ENCODE data around the gene CELF2.
"Not testable (repeated sequence)": the region's sequence is repeated elsewhere in the genome, so short reads cannot be mapped to it uniquely, and the experiment has no call there.

CELF2 gene

GRCh38 chr10:11344550-11344949 lies 326.9 kb downstream of the CELF2 start:
- TF ChIP-seq CTCF (IDR thresholded peaks at IDR 0.05; ENCODE audit: control extremely low read depth, extremely low read depth, low read depth, missing control alignments): no peak
- CTCF ChIA-PET: no interaction called here
- POLR2A ChIA-PET: no interaction called here
- no peak for DNase-seq (ENCODE audit: extremely low spot score)

- TF ChIP-seq CTCF (IDR thresholded peaks at IDR 0.05; ENCODE audit: control extremely low read depth, extremely low read depth, low read depth, missing control alignments): no peak
- ChIA-PET POLR2A (no interaction called here), CTCF (no interaction called here)
- no peak for DNase-seq (ENCODE audit: extremely low spot score)
Measured at GRCh38 chr10:11345224-11346054, 327.8 kb downstream of the CELF2 start.

DNA sequence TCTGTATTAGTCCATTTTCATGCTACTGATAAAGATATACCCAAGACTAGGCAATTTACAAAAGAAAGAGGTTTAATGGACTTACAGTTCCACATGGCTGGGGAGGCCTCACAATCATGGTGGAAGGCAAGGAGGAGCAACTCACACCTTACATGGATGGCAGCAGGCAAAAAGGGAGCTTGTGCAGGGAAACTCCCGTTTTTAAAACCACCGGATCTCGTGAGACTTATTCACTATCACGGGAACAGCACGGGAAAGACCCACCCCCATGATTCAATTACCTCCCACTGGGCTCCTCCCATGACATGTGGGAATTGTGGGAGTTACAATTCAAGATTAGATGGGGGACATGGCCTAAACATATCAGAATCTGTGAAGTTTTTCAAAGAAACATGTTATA lies 329.9 kb downstream of the CELF2 start:
- CTCF ChIA-PET: interaction anchor here (1.6 kb wide), 1 partner anchor 13 kb away, joined by 3 read pairs; no protein-coding TSS in a partner anchor
- POLR2A ChIA-PET; DNase-seq (ENCODE audit: extremely low spot score): not testable (repeated sequence)

DNA sequence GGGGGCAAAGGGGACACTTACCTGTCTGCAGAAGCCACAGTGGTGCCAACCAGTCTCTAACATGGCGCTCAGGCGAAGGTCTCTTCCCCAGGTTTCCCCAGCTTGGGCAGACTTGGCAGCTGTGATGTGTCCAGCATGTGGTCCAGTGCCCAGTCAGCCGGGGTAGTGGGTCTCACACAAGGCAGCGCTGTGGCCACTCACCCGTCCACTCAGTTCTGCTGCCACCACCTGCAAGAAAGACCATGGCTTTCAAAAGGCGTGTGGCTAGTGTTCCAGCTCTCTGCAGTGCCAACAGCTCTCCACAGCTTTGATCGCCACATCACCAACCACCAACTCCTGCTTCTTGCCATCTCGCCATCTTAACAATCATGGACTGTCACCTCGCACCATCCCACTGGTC lies 334.1 kb downstream of the CELF2 start:
- ChIA-PET POLR2A (no interaction called here), CTCF (no interaction called here)
- no peak for DNase-seq (ENCODE audit: extremely low spot score)
- no peak for TF ChIP-seq CTCF (IDR thresholded peaks at IDR 0.05; ENCODE audit: control extremely low read depth, extremely low read depth, low read depth, missing control alignments)

DNA sequence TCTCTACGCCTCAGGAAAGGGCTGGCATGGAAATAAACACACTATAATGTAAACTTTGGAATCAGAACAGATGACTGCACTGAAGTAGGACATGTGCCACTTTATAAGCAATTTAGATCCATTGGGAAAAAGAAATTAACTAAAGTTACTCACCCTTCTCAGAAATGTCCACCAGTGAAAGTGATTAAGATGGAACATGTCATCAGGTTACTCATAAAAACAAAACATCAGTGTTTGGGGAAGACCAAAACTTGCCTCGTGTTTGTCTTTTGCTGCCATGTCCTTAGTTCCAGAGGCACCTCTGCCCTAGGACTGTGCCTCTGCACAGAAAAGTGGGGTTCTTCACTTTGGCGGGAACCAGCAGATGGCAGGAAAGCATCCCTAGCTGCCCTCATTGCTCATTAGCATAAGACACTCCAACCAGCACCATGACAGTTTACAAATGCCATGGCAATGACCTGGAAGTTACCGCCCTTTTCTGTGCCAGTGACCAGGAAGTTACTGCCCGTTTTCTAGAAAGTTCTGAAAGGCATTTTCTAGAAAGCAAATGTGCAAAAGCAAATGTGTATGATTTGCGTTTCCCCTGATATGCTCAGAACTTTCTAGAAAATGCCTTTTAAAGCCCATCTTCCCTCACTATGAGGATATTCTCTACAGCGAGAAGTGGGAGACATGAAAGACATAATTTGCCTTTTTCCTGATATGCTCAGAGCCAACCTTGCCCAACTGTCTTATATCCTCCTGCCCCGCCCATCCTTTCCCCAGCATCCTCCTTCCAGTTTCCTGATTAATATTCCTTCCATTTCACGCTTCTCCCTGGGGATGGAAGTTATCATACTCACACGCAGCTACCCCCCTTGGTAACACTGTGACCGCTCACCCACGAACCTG lies 335.6 kb downstream of the CELF2 start:
- DNase-seq (ENCODE audit: extremely low spot score): no peak
- POLR2A ChIA-PET: no interaction called here

DNA sequence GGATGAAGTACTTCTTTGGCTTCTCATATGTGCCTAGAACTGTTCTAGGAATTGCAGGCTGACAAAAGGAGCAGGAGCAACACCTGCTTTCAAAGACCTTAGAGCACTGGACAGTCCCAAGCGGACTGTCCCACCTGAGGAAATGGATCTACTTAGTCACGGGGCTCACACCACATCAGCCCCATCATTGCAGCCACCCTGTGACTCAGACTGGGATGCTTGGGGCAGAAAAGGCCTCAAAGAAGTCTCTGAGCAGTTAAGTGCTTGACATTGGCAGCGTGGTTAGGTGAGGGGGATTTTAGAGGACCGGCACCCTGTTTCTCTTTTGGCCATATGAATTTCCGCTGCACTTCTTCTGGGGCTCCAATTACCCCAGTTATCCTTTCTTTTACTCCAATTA lies 337.2 kb downstream of the CELF2 start:
- TF ChIP-seq CTCF (IDR thresholded peaks at IDR 0.05; ENCODE audit: control extremely low read depth, extremely low read depth, low read depth, missing control alignments): no peak
- DNase-seq (ENCODE audit: extremely low spot score): no peak
- POLR2A ChIA-PET: no interaction called here
- CTCF ChIA-PET: no interaction called here

More for the DNA sequence above, 335.6 kb downstream of the CELF2 start:
- CTCF ChIA-PET: no interaction called here
- TF ChIP-seq CTCF (IDR thresholded peaks at IDR 0.05; ENCODE audit: control extremely low read depth, extremely low read depth, low read depth, missing control alignments): no peak

DNA sequence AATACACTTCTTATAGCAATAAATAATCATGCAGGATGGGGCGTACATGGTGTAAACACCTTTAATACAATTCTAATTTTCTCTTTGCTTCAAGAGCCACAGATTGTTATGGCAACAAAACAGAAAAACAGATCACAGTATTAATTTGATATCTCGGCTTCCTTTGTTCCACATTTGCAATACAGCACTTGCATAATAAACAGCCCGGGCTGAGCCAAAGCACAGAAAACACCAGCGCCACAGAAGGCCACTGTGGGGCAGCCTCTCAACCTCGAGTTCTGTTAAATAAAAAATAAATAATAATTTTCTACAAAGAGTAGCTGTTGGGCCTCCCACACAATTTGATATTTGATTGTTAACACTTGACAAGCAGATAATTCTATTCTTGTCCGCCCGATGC lies 337.9 kb downstream of the CELF2 start:
- DNase-seq (ENCODE audit: extremely low spot score): no peak
- no peak for TF ChIP-seq CTCF (IDR thresholded peaks at IDR 0.05; ENCODE audit: control extremely low read depth, extremely low read depth, low read depth, missing control alignments)
- CTCF ChIA-PET: no interaction called here
- POLR2A ChIA-PET: no interaction called here

All from GM10248 (cell line).